Activated CD8-positive, alpha-beta memory T cell treated with anti-CD3 and anti-CD28 coated beads for 36 hours (primary cell): ENCODE data around the gene CNTN5. TPM values are rescaled to one million over a fixed set of nuclear protein-coding genes. Genes with fewer than 3 reads are reported as not detected.

Experiments
- CTCF ChIA-PET: fragments of 350-600 bp; sonication (Branson Sonifier 250); formaldehyde crosslinking; loops from one replicate; lab custom pipeline; 2021; ENCODE audit warnings: antibody characterized with exemption; lab: Charles Lee
- POLR2A ChIA-PET: fragments of 350-600 bp; sonication (Branson Sonifier 250); formaldehyde crosslinking; loops from one replicate; lab custom pipeline; 2021; ENCODE audit warnings: antibody characterized with exemption; lab: Charles Lee
- total RNA-seq, 2 experiments: library from RNA; stranded (reverse); gene quantifications; one replicate each; pipeline ENCODE4 v1.2.3, GENCODE V29; 2021

Gene CNTN5
- total RNA-seq, 2 experiments from 2014 or later, result not detected

- POLR2A ChIA-PET, result no interaction called here
- CTCF ChIA-PET, result no interaction called here
Measured at GRCh38 chr11:99565333-99565732, 544.6 kb downstream of the CNTN5 start.

GRCh38 chr11:99567334-99567956, 546.7 kb downstream of the CNTN5 start:
- POLR2A ChIA-PET, result no interaction called here
- CTCF ChIA-PET, result no interaction called here

GRCh38 chr11:99568808-99569207, 548.1 kb downstream of the CNTN5 start:
- ChIA-PET CTCF (no interaction called here), POLR2A (no interaction called here)

- CTCF ChIA-PET, result no interaction called here
Measured at GRCh38 chr11:99571094-99571493, 550.3 kb downstream of the CNTN5 start.

GRCh38 chr11:99584830-99585229, 564.1 kb downstream of the CNTN5 start:
- CTCF ChIA-PET, result no interaction called here
- POLR2A ChIA-PET, result no interaction called here

More at GRCh38 chr11:99571094-99571493, 550.3 kb downstream of the CNTN5 start:
- POLR2A ChIA-PET, result no interaction called here

GRCh38 chr11:99585606-99586005, 564.9 kb downstream of the CNTN5 start:
- ChIA-PET CTCF (no interaction called here), POLR2A (no interaction called here)

GRCh38 chr11:99589771-99590170, 569.0 kb downstream of the CNTN5 start:
- ChIA-PET POLR2A (no interaction called here), CTCF (interaction anchor here (0.5 kb wide), 1 partner anchor 978 kb away, joined by 3 read pairs; no protein-coding TSS in a partner anchor)

GRCh38 chr11:99592266-99592665, 571.5 kb downstream of the CNTN5 start:
- POLR2A ChIA-PET, result no interaction called here
- CTCF ChIA-PET, result no interaction called here

- CTCF ChIA-PET, result no interaction called here
- POLR2A ChIA-PET, result no interaction called here
Measured at GRCh38 chr11:99593197-99593596, 572.4 kb downstream of the CNTN5 start.

GRCh38 chr11:99601179-99601578, 580.4 kb downstream of the CNTN5 start:
- POLR2A ChIA-PET, result no interaction called here
- CTCF ChIA-PET, result no interaction called here

GRCh38 chr11:99614352-99614751, 593.6 kb downstream of the CNTN5 start:
- ChIA-PET POLR2A (no interaction called here), CTCF (no interaction called here)

GRCh38 chr11:99630629-99631028, 609.9 kb downstream of the CNTN5 start:
- CTCF ChIA-PET, result no interaction called here
- POLR2A ChIA-PET, result no interaction called here

GRCh38 chr11:99631618-99632017, 610.9 kb downstream of the CNTN5 start:
- CTCF ChIA-PET, result no interaction called here
- POLR2A ChIA-PET, result no interaction called here

- ChIA-PET POLR2A (no interaction called here), CTCF (no interaction called here)
Measured at GRCh38 chr11:99632969-99633368, 612.2 kb downstream of the CNTN5 start.

GRCh38 chr11:99634581-99634980, 613.8 kb downstream of the CNTN5 start:
- ChIA-PET POLR2A (no interaction called here), CTCF (no interaction called here)

- POLR2A ChIA-PET, result no interaction called here
- CTCF ChIA-PET, result no interaction called here
Measured at GRCh38 chr11:99638073-99638553, 617.4 kb downstream of the CNTN5 start.

- CTCF ChIA-PET, result no interaction called here
- POLR2A ChIA-PET, result no interaction called here
Measured at GRCh38 chr11:99640671-99641070, 619.9 kb downstream of the CNTN5 start.

- CTCF ChIA-PET, result no interaction called here
- POLR2A ChIA-PET, result no interaction called here
Measured at GRCh38 chr11:99645934-99646333, 625.2 kb downstream of the CNTN5 start.

GRCh38 chr11:99670067-99670676, 649.4 kb downstream of the CNTN5 start:
- POLR2A ChIA-PET, result no interaction called here
- CTCF ChIA-PET, result no interaction called here

GRCh38 chr11:99671808-99672409, 651.2 kb downstream of the CNTN5 start:
- POLR2A ChIA-PET, result no interaction called here
- CTCF ChIA-PET, result no interaction called here

GRCh38 chr11:99676292-99676691, 655.5 kb downstream of the CNTN5 start:
- ChIA-PET POLR2A (no interaction called here), CTCF (no interaction called here)
